GM12878 (cell line): ENCODE results near the gene PPRC1. TPM values are rescaled to one million over a fixed set of nuclear protein-coding genes. Genes with fewer than 3 reads are reported as not detected.
A peak's percentile ranks its signal among the peaks of the same experiment; 100 is the strongest.
"Not testable (repeated sequence)": the region's sequence is repeated elsewhere in the genome, so short reads cannot be mapped to it uniquely, and the experiment has no call there.

ENCODE experiments used
- ATAC-seq: fragments of 200-7000 bp; cut with Tn5 transposase; 3 replicates; pipeline ENCODE4 v1.9.1; 2020; ENCODE audit warnings: mild to moderate bottlenecking, moderate library complexity
- BruUV-seq: library from RNA; stranded (reverse); fragments of 400-500 nt; replicated peaks from 2 replicates; lab custom pipeline; 2021; lab: Mats Ljungman, UMichigan
- CTCF ChIA-PET: fragments of 300-600 bp; sonication (Branson Sonifier 250); formaldehyde crosslinking; extraction: SDS; loops from one replicate; lab custom pipeline; 2021; ENCODE audit warnings: inconsistent platforms; lab: Yijun Ruan, JAX
- POLR2A ChIA-PET: fragments of 350-600 bp; formaldehyde crosslinking; extraction: SDS; loops from one replicate; lab custom pipeline; 2021; ENCODE audit warnings: inconsistent platforms; lab: Charles Lee
- RAD21 ChIA-PET: fragments of 300-600 bp; sonication (Branson Sonifier 250); formaldehyde crosslinking; loops from one replicate; lab custom pipeline; 2023; ENCODE audit warnings: antibody characterized with exemption; ENCODE audit not compliant: unreplicated experiment; lab: Charles Lee
- SMC1A ChIA-PET: fragments of 300-600 bp; sonication (Branson Sonifier 250); formaldehyde crosslinking; loops from one replicate; lab custom pipeline; 2023; ENCODE audit not compliant: unreplicated experiment, uncharacterized antibody; lab: Charles Lee
- DNase-seq: peaks from one replicate; pipeline ENCODE4 v3.0.0-alpha.2; 2011; ENCODE audit warnings: low read depth, low spot score
- FAIRE-seq: peaks from 3 replicates; lab custom pipeline; 2011; peaks lifted over from hg19 to GRCh38; lab: Jason Lieb, UNC
- H2AFZ ChIP-seq: 2 replicates; pipeline ENCODE4 v1.6.0; 2011; ENCODE audit warnings: low read depth, low read length, control low read depth; ENCODE audit not compliant: control insufficient read depth
- H3K27ac ChIP-seq: 2 replicates; pipeline ENCODE4 v1.5.1; 2011; ENCODE audit warnings: control low read depth; ENCODE audit not compliant: control insufficient read depth, insufficient read depth
- H3K27me3 ChIP-seq, 2 experiments: replicated peaks in 1 of 2; 2 replicates each; pipeline versions ENCODE4 v1.6.0 to v1.6.1; 2011; ENCODE audit warnings: low read length in 1 of 2; ENCODE audit not compliant: control insufficient read depth in 2 of 2, insufficient read depth in 2 of 2
- H3K36me3 ChIP-seq, 2 experiments: 2 replicates each; pipeline ENCODE4 v1.5.1; 2011; ENCODE audit warnings: low read length in 1 of 2; ENCODE audit not compliant: control insufficient read depth in 2 of 2, insufficient read depth in 2 of 2
- H3K4me1 ChIP-seq: 2 replicates; pipeline ENCODE4 v1.6.1; 2011; ENCODE audit warnings: mild to moderate bottlenecking, low read length, moderate library complexity, mixed read lengths; ENCODE audit not compliant: control insufficient read depth, insufficient read depth
- H3K4me2 ChIP-seq: 2 replicates; pipeline ENCODE4 v1.6.0; 2011; ENCODE audit warnings: control low read depth; ENCODE audit not compliant: control insufficient read depth, insufficient read depth
- H3K4me3 ChIP-seq: fragments of 200-600 bp; sonication (generic); 2 replicates; pipeline ENCODE4 v1.5.1; 2016
- H3K79me2 ChIP-seq: 2 replicates; pipeline ENCODE4 v1.6.0; 2011; ENCODE audit warnings: low read length; ENCODE audit not compliant: control insufficient read depth, insufficient read depth
- H3K9ac ChIP-seq: 2 replicates; pipeline ENCODE4 v1.8.0; 2011; ENCODE audit warnings: low read length, control low read depth, mixed read lengths; ENCODE audit not compliant: control insufficient read depth, insufficient read depth
- H3K9me3 ChIP-seq: replicated peaks from 3 replicates; pipeline ENCODE4 v1.5.1; 2011; ENCODE audit warnings: mild to moderate bottlenecking, low read length; ENCODE audit not compliant: control insufficient read depth, insufficient read depth
- H4K20me1 ChIP-seq: 2 replicates; pipeline ENCODE4 v1.6.0; 2011; ENCODE audit not compliant: control insufficient read depth, insufficient read depth
- ATF2 ChIP-seq: IDR thresholded peaks from 2 replicates; pipeline ENCODE4 v1.6.1; 2012; ENCODE audit warnings: low read length, inconsistent platforms
- ATF7 ChIP-seq: fragments of 450-650 bp; IDR thresholded peaks from 2 replicates; pipeline ENCODE4 v1.6.1; 2016; ENCODE audit warnings: low read depth, mild to moderate bottlenecking
- BCL11A ChIP-seq: IDR thresholded peaks from 2 replicates; pipeline ENCODE4 v1.6.1; 2011; ENCODE audit warnings: low read depth, low read length
- CHD4 ChIP-seq: fragments of 200-600 bp; sonication (generic); IDR thresholded peaks from 2 replicates; pipeline ENCODE4 v1.6.1; 2016; ENCODE audit warnings: mild to moderate bottlenecking
- DPF2 ChIP-seq: fragments of 450-650 bp; IDR thresholded peaks from 2 replicates; pipeline ENCODE4 v1.6.1; 2017; ENCODE audit warnings: mild to moderate bottlenecking
- HDGF ChIP-seq: fragments of 450-650 bp; IDR thresholded peaks from 2 replicates; pipeline ENCODE4 v1.6.1; 2016; ENCODE audit warnings: antibody characterized with exemption
- IKZF1 ChIP-seq: fragments of 450-650 bp; conservative IDR thresholded peaks from 2 replicates; pipeline ENCODE4 v1.6.1; 2017; ENCODE audit warnings: antibody characterized with exemption, mild to moderate bottlenecking
- IKZF2 ChIP-seq, 2 experiments: fragments of 450-650 bp; IDR thresholded peaks; 2 replicates each; pipeline ENCODE4 v1.6.1; 2017; ENCODE audit warnings: mild to moderate bottlenecking in 2 of 2, moderate library complexity in 2 of 2
- JUNB ChIP-seq: IDR thresholded peaks from 2 replicates; pipeline ENCODE4 v1.6.1; 2016; ENCODE audit warnings: antibody characterized with exemption, mild to moderate bottlenecking
- MTA2 ChIP-seq: fragments of 450-650 bp; IDR thresholded peaks from 2 replicates; pipeline ENCODE4 v1.6.1; 2016; ENCODE audit warnings: low read depth, mild to moderate bottlenecking, moderate library complexity
- NBN ChIP-seq: fragments of 450-650 bp; IDR thresholded peaks from 2 replicates; pipeline ENCODE4 v1.6.1; 2016
- NFIC ChIP-seq: IDR thresholded peaks from 2 replicates; pipeline ENCODE4 v1.6.1; 2012; ENCODE audit warnings: low read depth, mild to moderate bottlenecking, inconsistent platforms, low read length, moderate library complexity
- RELB ChIP-seq: fragments of 450-650 bp; IDR thresholded peaks from 2 replicates; pipeline ENCODE4 v1.6.1; 2017; ENCODE audit warnings: low read depth, mild to moderate bottlenecking, moderate library complexity
- ZBTB40 ChIP-seq: fragments of 450-650 bp; IDR thresholded peaks from 2 replicates; pipeline ENCODE4 v1.6.1; 2016; ENCODE audit warnings: mild to moderate bottlenecking, moderate library complexity, borderline replicate concordance
- ZNF217 ChIP-seq: fragments of 450-650 bp; IDR thresholded peaks from 2 replicates; pipeline ENCODE4 v1.6.1; 2017; ENCODE audit warnings: antibody characterized with exemption, mild to moderate bottlenecking
- ZNF384 ChIP-seq: IDR thresholded peaks from 2 replicates; pipeline ENCODE4 v1.6.1; 2012; ENCODE audit warnings: low read depth, mild to moderate bottlenecking, low read length, improper control_type of control experiment, borderline replicate concordance
- WGBS: methylation state at CpG from one replicate; pipeline ENCODE4 v1.1.6; 2016; ENCODE audit warnings: low lambda C conversion rate; ENCODE audit not compliant: insufficient replicate concordance, insufficient coverage; ENCODE audit errors: missing lambda C conversion rate; 5-methylcytosine and 5-hydroxymethylcytosine counted together
- in situ Hi-C: fragments of 300-500 bp; cut with MboI; formaldehyde crosslinking; loops from 9 replicates; pipeline ENCODE4 v1.14.3; 2018; ENCODE audit warnings: mixed read lengths
- intact Hi-C: fragments of 100-400 bp; cut with micrococcal nuclease; formaldehyde crosslinking; loops from one replicate; pipeline ENCODE4 v1.14.2; 2022; ENCODE audit not compliant: unreplicated experiment
- polyA plus RNA-seq, 11 experiments: library from polyadenylated mRNA; depleted of rRNA in 4 of 11; unstranded in 6 of 11; stranded (reverse) in 5 of 11; fragments of >200 nt; fragmentation: Nextera tagmentation in 4 of 11; fragmentation: Illumina TruSeq in 1 of 11; extraction: Ambion mirVana in 4 of 11; extraction: Trizol in 1 of 11; gene quantifications; 1 replicate in 1 of 11; 2 replicates in 10 of 11; pipeline versions ENCODE4 v1.2.1 to v1.2.3, GENCODE V29; 2011 to 2016; ENCODE audit warnings: inconsistent platforms in 2 of 11, missing spikeins in 2 of 11, low read depth in 1 of 11
- total RNA-seq, 4 experiments: library from RNA; depleted of rRNA in 3 of 4; stranded (reverse); fragments of >200 nt in 3 of 4; fragmentation: Illumina TruSeq in 1 of 4; extraction: Trizol in 1 of 4; gene quantifications; 2 replicates each; pipeline versions ENCODE4 v1.2.1 to v1.2.3, GENCODE V29; 2013 to 2021

The PPRC1 gene
- total and polyA plus RNA-seq, 10 of the 15 experiments (the other 5 are each of a cell fraction or from before 2014, with no cell fraction given) = 13.1 to 69.8 (median 32.4) TPM

- H3K4me1 ChIP-seq = peaks cover 11% of the 10 kb centered on the region
- BruUV-seq, H4K20me1 ChIP-seq, H3K9ac ChIP-seq, H3K36me3 ChIP-seq, H3K79me2 ChIP-seq, H3K27me3 ChIP-seq, H3K9me3 ChIP-seq, intact Hi-C loops, in situ Hi-C loops, H3K4me3 ChIP-seq: not testable (repeated sequence)
- peak overlapping the region; percentile 53 for H3K27ac ChIP-seq
- ATAC-seq (peak; percentile 89), FAIRE-seq (peak; percentile 76), DNase-seq (peak; percentile 54)
- CTCF ChIA-PET = interaction anchor here (0.6 to 6.6 kb wide), 9 partner anchors 10 to 163 kb away, joined by 3 to 61 read pairs (median 3); no protein-coding TSS in a partner anchor
- H3K4me2 ChIP-seq = peak overlapping the region; percentile 60
- TF ChIP-seq NFIC (0 out of 2 replicates have a peak, but pooled peaks have one; percentile 38), BCL11A (peak; percentile 23; the same call in 1 of the 2 replicates), RELB (peak; percentile 49; the same call in 1 of the 2 replicates), ATF7 (peak; percentile 41; the same call in 1 of the 2 replicates), ZNF384 (peak; percentile 43; the same call in 1 of the 2 replicates), ZBTB40 (peak; percentile 89), DPF2 (peak; percentile 70; the same call in 1 of the 2 replicates), ZNF217 (0 out of 2 replicates have a peak, but pooled peaks have one; percentile 42), ATF2 (0 out of 2 replicates have a peak, but pooled peaks have one; percentile 24), MTA2 (peak; percentile 58), JUNB (peak; percentile 77), CHD4 (0 out of 2 replicates have a peak, but pooled peaks have one; percentile 88), IKZF2 (IDR thresholded peaks at IDR 0.05) (peak; percentile 53 to 58; a peak in 3 of 4 replicates), IKZF1 (0 out of 2 replicates have a peak, but pooled peaks have one; percentile 14), HDGF (0 out of 2 replicates have a peak, but pooled peaks have one; percentile 41), NBN (peak; percentile 58; the same call in 1 of the 2 replicates)
- WGBS = 41% methylated on average over 7 of the region's 7 CpGs
- RAD21 ChIA-PET = interaction anchor here (0.8 to 1.1 kb wide), 3 partner anchors 10 to 40 kb away, joined by 3 to 7 read pairs (median 3); no protein-coding TSS in a partner anchor
- peak overlapping the region; percentile 54 for H2AFZ ChIP-seq
- SMC1A ChIA-PET = interaction anchor here (0.6 to 1.9 kb wide), 11 partner anchors 10 to 290 kb away, joined by 3 to 7 read pairs (median 4); no protein-coding TSS in a partner anchor
- POLR2A ChIA-PET = interaction anchor here (0.6 to 1.2 kb wide), 9 partner anchors 11 to 763 kb away, joined by 3 to 6 read pairs (median 4); partner anchors contain the start of gene NOLC1
Measured at GRCh38 chr10:102188941-102189898, 56.4 kb downstream of the PPRC1 start.
